OCI-LY1 (cell line): ENCODE results near the gene GBX2.

Experiments
- CTCF ChIP-seq: fragments of 200-600 bp; sonication (generic), shearing (Covaris generic); IDR thresholded peaks from 2 replicates; pipeline ENCODE4 v1.5.1; 2017; ENCODE audit warnings: mild to moderate bottlenecking, antibody characterized with exemption, low read length, moderate library complexity, mixed read lengths
- EZH2 ChIP-seq: fragments of 200-600 bp; sonication (generic), shearing (Covaris generic); IDR thresholded peaks from 2 replicates; pipeline ENCODE4 v1.8.0; 2017; ENCODE audit warnings: borderline replicate concordance, mixed run types, mild to moderate bottlenecking, antibody characterized with exemption, low read length, moderate library complexity, mixed read lengths

GRCh38 chr2:236172255-236173035 is 4.3 kb upstream of the GBX2 start:
- TF ChIP-seq EZH2, result no peak
- no peak for TF ChIP-seq CTCF
